ENCODE results near the gene EIF4G2. TPM values are rescaled to one million over a fixed set of nuclear protein-coding genes. Genes with fewer than 3 reads are reported as not detected.

EIF4G2 gene
- total RNA-seq, 4 donors from 2014 or later, result 316 to 656 (median 355) TPM

DNA sequence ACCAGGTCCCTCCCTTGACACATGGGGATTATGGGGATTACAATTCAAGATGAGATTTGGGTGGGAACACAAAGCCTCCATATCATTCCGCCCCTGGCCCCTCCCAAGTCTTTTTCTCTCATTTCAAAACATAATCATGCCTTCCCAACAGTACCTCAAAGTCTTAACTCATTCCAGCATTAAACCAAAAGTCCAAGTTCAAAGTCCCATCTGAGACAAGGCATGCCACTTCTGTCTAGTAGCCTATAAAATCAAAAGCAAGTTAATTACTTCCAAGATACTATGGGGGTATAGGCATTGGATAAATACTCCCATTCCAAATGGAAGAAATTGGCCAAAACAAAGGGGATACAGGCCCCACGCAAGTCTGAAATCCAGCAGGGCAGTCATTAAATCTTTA lies 19.7 kb upstream of the EIF4G2 start:
- TF ChIP-seq, protein P1, sequence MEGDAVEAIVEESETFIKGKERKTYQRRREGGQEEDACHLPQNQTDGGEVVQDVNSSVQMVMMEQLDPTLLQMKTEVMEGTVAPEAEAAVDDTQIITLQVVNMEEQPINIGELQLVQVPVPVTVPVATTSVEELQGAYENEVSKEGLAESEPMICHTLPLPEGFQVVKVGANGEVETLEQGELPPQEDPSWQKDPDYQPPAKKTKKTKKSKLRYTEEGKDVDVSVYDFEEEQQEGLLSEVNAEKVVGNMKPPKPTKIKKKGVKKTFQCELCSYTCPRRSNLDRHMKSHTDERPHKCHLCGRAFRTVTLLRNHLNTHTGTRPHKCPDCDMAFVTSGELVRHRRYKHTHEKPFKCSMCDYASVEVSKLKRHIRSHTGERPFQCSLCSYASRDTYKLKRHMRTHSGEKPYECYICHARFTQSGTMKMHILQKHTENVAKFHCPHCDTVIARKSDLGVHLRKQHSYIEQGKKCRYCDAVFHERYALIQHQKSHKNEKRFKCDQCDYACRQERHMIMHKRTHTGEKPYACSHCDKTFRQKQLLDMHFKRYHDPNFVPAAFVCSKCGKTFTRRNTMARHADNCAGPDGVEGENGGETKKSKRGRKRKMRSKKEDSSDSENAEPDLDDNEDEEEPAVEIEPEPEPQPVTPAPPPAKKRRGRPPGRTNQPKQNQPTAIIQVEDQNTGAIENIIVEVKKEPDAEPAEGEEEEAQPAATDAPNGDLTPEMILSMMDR (IDR thresholded peaks at IDR 0.05; ENCODE audit: low read depth), result no peak

DNA sequence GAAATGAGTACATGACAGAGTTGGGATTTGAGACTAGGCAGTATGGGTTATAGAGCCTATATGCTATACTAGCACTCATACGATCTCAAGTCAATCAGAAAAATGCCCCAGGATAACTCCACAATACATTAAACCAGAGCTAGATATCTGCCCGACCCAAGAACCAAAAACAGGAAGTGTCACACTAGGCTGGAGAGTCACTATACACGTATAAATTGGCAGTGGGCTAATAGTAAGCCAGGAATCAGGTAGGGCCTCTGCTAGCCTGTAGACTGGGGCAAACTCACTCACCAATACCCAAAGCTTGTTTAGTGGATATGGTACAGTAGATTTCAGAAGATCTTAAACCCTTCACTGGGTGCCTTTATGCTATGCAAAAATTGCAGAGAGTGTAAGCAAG lies 16.2 kb upstream of the EIF4G2 start:
- TF ChIP-seq, protein P1 (IDR thresholded peaks at IDR 0.05; ENCODE audit: low read depth), result no peak

DNA sequence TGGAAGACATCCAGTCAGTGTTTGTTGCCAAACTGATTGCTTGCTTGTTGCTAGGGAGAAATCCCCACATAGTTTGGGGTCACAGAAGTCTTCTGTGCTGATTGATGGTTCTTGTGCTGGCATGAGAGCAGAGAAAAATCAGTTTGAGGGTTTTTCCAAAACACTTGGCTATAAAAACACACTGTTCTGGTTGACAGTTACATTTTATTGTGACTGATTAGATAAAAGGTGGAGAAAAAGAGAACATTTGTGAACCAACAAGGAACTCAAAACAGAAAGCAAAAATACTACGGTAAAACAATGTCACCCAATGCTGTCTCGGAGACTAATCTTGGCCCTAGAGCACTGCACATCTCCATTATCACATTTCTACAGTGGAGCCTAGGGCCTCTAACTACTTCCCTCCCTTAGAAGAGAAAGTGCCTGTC lies 14.4 kb upstream of the EIF4G2 start:
- TF ChIP-seq, protein P1 (IDR thresholded peaks at IDR 0.05; ENCODE audit: low read depth), result no peak

DNA sequence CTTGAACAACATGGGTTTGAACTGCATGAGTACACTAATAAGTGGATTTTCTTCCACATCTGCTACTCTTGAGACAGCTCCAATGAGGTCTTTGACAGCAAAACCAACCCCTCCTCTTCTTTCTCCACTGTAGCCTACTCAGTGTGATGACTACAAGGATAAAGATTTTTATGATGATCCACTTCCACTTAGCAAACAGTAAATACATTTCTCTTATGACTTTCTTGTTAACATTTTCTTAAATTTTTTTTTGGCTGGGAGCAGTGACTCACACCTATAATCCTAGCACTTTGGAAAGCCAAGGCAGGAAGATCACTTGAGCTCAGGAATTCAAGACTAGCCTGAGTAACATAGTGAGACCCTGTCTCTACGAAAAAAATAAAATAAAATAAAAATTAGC lies 9.9 kb upstream of the EIF4G2 start:
- TF ChIP-seq, protein P1 (IDR thresholded peaks at IDR 0.05; ENCODE audit: low read depth), result no peak

DNA sequence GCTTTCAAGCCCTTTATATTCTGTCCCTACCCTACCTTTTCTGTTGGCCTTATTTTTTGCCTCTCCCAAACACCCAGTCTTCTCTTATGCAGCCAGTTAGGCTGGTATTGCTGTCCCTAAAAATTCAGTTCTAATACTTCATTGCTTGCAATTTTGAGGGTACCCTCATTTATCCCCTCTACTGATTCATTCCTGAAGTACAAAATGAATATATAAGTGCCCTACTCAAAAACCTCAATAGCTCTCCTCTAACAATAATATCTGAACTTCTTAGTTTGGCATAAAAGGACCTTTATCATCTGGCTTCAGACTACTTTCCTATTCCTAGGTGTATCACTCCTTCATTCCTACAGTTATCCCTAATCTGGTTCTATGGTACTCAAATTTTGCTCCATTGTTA lies 5.2 kb upstream of the EIF4G2 start:
- TF ChIP-seq, protein P1 (IDR thresholded peaks at IDR 0.05; ENCODE audit: low read depth), result no peak

DNA sequence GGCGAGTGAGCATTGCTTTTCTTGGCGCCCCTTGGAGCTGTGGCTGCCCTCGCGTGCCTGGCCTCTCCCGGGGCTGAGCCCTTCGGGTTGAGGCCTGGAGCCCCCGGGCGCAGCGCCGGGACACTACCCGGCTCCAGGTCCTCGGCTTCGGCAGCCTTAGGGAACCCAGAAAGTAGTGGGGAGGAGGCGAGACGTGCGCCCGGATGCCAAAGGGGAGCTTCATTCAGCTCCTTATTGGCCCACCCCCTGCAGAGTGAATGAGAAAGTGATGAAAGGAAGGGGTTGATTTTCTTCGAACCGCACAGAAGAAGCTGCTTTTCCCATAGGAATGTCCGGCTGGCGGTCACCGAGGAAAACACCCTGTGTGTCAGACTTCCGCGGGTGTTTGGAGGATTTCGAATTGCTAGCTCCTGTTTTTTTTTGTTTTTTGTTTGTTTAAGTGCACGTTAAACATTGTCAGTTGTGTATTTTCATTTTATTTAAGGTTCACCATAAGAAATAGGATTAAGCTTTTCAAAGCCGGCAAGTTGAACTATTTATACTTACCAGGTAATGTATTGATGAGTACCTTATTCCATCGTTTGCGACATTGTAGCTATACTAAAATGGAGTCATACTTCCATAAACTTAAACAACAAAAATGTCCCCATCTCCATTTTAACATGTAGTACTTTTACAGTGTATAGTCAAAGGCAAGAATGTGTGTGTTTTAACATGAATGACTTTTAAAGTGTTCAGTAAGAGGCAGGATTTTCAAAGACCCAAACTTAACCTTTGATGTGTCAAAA lies 841 bp upstream of the EIF4G2 start:
- TF ChIP-seq, protein P1 (IDR thresholded peaks at IDR 0.05; ENCODE audit: low read depth), result no peak

DNA sequence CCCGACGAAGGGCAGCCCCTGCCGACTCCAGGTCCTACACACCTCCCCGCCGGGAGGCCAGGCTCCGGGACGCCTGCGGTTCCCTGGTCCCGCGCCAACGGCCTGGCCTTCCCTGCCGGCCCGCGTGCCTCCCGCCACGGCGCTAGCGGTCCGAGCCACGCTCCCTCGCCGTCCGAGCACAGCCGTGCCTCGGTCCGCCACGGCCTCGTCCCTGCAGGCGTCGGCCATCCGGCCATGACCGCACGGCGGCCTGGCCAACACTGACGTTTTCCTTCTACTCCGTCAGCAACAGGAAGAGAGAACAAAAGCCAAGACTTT lies 532 bp downstream of the EIF4G2 start:
- TF ChIP-seq, protein P1 (IDR thresholded peaks at IDR 0.05; ENCODE audit: low read depth), result no peak

All from subcutaneous adipose tissue (tissue), 4 donors.